ENCODE results near the gene FAM149B1.

Gene FAM149B1

GRCh38 chr10:73119952-73120351 lies 48.0 kb upstream of the FAM149B1 start:
- TF ChIP-seq ZC3H10 (CRISPR knock-in tag; IDR thresholded peaks at IDR 0.05) (no peak), GLIS3 (CRISPR knock-in tag; IDR thresholded peaks at IDR 0.05) (no peak), TCF4 (CRISPR knock-in tag; IDR thresholded peaks at IDR 0.05; ENCODE audit: borderline replicate concordance) (no peak), ZNF565 (CRISPR knock-in tag; conservative IDR thresholded peaks at IDR 0.05; ENCODE audit: low read depth) (no peak), PATZ1 (CRISPR knock-in tag; IDR thresholded peaks at IDR 0.05; ENCODE audit: borderline replicate concordance) (no peak), ARNTL (CRISPR knock-in tag; IDR thresholded peaks at IDR 0.05; ENCODE audit: borderline replicate concordance, low read depth) (no peak), CSDC2 (CRISPR knock-in tag; IDR thresholded peaks at IDR 0.05) (no peak), CREB5 (CRISPR knock-in tag; IDR thresholded peaks at IDR 0.05; ENCODE audit: low read depth) (no peak), ZNF70 (CRISPR knock-in tag; IDR thresholded peaks at IDR 0.05) (no peak), OSR1 (CRISPR knock-in tag; IDR thresholded peaks at IDR 0.05) (no peak), RARB (CRISPR knock-in tag; IDR thresholded peaks at IDR 0.05) (no peak), CSRNP3 (CRISPR knock-in tag; IDR thresholded peaks at IDR 0.05) (no peak), ISL1 (CRISPR knock-in tag; IDR thresholded peaks at IDR 0.05) (no peak), PPARA (CRISPR knock-in tag; IDR thresholded peaks at IDR 0.05; ENCODE audit: borderline replicate concordance) (no peak), SNAI2 (CRISPR knock-in tag; IDR thresholded peaks at IDR 0.05) (no peak), TSHZ2 (CRISPR knock-in tag; IDR thresholded peaks at IDR 0.05) (no peak), POU6F1 (CRISPR knock-in tag; IDR thresholded peaks at IDR 0.05; ENCODE audit: borderline replicate concordance, low read depth) (no peak), ZFP3 (CRISPR knock-in tag; IDR thresholded peaks at IDR 0.05) (no peak)

GRCh38 chr10:73126343-73126742 lies 41.6 kb upstream of the FAM149B1 start:
- TF ChIP-seq ESRRG (CRISPR knock-in tag; IDR thresholded peaks at IDR 0.05) (no peak), CSRNP3 (CRISPR knock-in tag; IDR thresholded peaks at IDR 0.05) (no peak), SNAI2 (CRISPR knock-in tag; IDR thresholded peaks at IDR 0.05) (no peak), PPARA (CRISPR knock-in tag; IDR thresholded peaks at IDR 0.05; ENCODE audit: borderline replicate concordance) (no peak), ZNF565 (CRISPR knock-in tag; conservative IDR thresholded peaks at IDR 0.05; ENCODE audit: low read depth) (no peak), CSDC2 (CRISPR knock-in tag; IDR thresholded peaks at IDR 0.05) (no peak), TOX (CRISPR knock-in tag; IDR thresholded peaks at IDR 0.05; ENCODE audit: borderline replicate concordance) (no peak), ZNF8 (CRISPR knock-in tag; IDR thresholded peaks at IDR 0.05) (no peak), PATZ1 (CRISPR knock-in tag; IDR thresholded peaks at IDR 0.05; ENCODE audit: borderline replicate concordance) (no peak), ZNF70 (CRISPR knock-in tag; IDR thresholded peaks at IDR 0.05) (no peak), ZFP30 (CRISPR knock-in tag; IDR thresholded peaks at IDR 0.05) (no peak), ISL1 (CRISPR knock-in tag; IDR thresholded peaks at IDR 0.05) (no peak)
- no peak for ATAC-seq

More at GRCh38 chr10:73119952-73120351, 48.0 kb upstream of the FAM149B1 start:
- ATAC-seq: no peak

All from SK-N-SH treated with all-trans-retinoic acid at 6 μM for 48 hours (cell line).